NT2/D1 (cell line): ENCODE results near the gene SOCS3.
A peak's percentile ranks its signal among the peaks of the same experiment; 100 is the strongest.

Source experiments
- DNase-seq: peaks from one replicate; pipeline ENCODE4 v3.0.0-alpha.2; 2011; ENCODE audit warnings: low read depth, low spot score
- H3K27me3 ChIP-seq: 2 replicates; pipeline ENCODE4 v1.6.0; 2011; ENCODE audit warnings: mild to moderate bottlenecking; ENCODE audit not compliant: insufficient read length, insufficient read depth
- H3K36me3 ChIP-seq: 2 replicates; pipeline ENCODE4 v1.6.1; 2011; ENCODE audit warnings: mild to moderate bottlenecking, low read length, mixed read lengths; ENCODE audit not compliant: insufficient read depth, insufficient read length
- H3K4me1 ChIP-seq: 2 replicates; pipeline ENCODE4 v1.5.1; 2011; ENCODE audit not compliant: insufficient read depth, insufficient read length
- H3K4me3 ChIP-seq: 2 replicates; pipeline ENCODE4 v1.5.1; 2011; ENCODE audit warnings: low read depth; ENCODE audit not compliant: insufficient read length
- H3K9ac ChIP-seq: 2 replicates; pipeline ENCODE4 v1.6.0; 2011; ENCODE audit warnings: low read depth; ENCODE audit not compliant: insufficient read length
- H3K9me3 ChIP-seq: 2 replicates; pipeline ENCODE4 v1.5.1; 2011; ENCODE audit warnings: mild to moderate bottlenecking, low read length; ENCODE audit not compliant: insufficient read depth
- SUZ12 ChIP-seq: IDR thresholded peaks from 2 replicates; pipeline ENCODE4 v1.6.1; 2011; ENCODE audit not compliant: insufficient read length, insufficient read depth; ENCODE audit errors: extremely low read depth
- YY1 ChIP-seq: IDR thresholded peaks from 2 replicates; pipeline ENCODE4 v1.6.1; 2011; ENCODE audit not compliant: insufficient read length, insufficient read depth
- ZNF274 ChIP-seq: IDR thresholded peaks from 2 replicates; pipeline ENCODE4 v1.6.1; 2011; ENCODE audit warnings: mild to moderate bottlenecking, low read depth, low read length

Gene SOCS3

DNA sequence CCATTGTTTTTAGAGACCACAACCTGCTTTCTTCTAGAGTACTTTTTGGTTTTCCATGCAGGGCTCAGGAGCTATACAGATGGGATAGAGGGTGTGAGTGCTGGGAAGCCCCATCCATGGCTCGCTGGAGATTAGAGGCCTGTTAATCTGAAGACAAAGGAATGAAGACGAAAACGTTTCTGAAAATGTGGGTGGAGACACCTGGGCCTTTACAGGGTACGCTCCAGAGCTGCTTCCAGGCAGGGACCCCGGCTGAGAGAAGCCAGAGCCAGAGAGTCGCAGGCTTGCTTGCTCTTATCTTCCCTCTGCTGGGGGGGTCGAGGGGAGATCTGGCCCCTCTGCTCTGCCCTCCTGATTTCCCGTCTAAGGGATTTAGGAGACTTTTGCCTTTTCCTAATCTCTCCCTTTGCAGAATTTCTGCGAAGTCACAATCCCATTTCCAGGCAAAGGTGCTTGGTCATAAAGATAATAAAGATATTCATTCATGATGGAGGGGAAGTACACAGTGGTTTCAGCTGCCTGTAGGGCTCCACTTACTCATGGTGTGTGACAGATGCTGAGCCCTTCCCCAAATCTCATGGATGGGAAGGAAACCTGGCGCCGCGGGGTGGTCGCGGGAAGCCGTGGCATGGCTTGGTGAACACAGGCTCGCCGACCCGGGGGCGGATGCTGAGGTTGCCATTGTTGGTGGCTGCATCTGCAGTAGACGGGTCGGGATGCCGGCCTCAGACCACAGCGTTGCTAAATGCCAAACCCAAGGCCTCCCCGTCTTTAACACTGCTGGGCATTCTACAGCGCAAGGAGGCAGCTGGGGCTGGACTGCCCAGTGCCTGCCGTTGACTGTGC lies 4.8 kb upstream of the SOCS3 start:
- Histone ChIP-seq H3K36me3 (no peaks in the 10 kb centered on the region), H3K4me3 (no peak overlapping the region), H3K9ac (peak overlapping the region; percentile 63), H3K27me3 (peaks cover 43% of the 10 kb centered on the region), H3K4me1 (peaks cover 41% of the 10 kb centered on the region), H3K9me3 (no peaks in the 10 kb centered on the region)
- TF ChIP-seq SUZ12 (no peak), ZNF274 (no peak), YY1 (no peak)
- no peak for DNase-seq

- Histone ChIP-seq H3K4me1 (peaks cover 36% of the 10 kb centered on the region), H3K9me3 (no peaks in the 10 kb centered on the region), H3K27me3 (peaks cover 60% of the 10 kb centered on the region), H3K36me3 (peaks cover 13% of the 10 kb centered on the region), H3K4me3 (no peak overlapping the region), H3K9ac (no peak overlapping the region)
- TF ChIP-seq YY1: no peak
- no peak for DNase-seq
These were observed 2.8 kb upstream of the SOCS3 start for GRCh38 chr17:78362671-78363070.

DNA sequence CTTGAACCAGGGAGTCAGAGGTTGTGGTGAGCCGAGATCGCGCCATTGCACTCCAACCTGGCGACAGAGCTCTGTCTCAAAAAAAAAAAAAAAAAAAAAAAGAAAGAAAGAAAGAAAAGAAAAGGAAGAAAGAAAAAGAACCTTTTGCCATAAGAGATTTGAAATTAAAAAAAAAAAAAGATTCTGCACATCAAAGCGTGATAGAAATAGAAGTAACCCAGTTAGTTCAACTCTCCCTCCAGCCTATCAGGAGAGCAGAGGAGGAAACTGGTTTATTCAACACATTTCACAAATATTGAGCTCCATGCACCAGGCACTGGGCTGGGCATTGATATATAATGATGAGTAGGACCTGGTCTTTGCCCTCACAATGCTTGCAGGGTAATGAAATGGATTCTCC lies 2.4 kb upstream of the SOCS3 start:
- Histone ChIP-seq H3K9me3 (no peaks in the 10 kb centered on the region), H3K4me1 (peaks cover 37% of the 10 kb centered on the region), H3K4me3 (no peak overlapping the region), H3K9ac (no peak overlapping the region), H3K27me3 (peaks cover 64% of the 10 kb centered on the region), H3K36me3 (peaks cover 18% of the 10 kb centered on the region)
- TF ChIP-seq ZNF274: no peak
- no peak for TF ChIP-seq YY1
- no peak for DNase-seq

DNA sequence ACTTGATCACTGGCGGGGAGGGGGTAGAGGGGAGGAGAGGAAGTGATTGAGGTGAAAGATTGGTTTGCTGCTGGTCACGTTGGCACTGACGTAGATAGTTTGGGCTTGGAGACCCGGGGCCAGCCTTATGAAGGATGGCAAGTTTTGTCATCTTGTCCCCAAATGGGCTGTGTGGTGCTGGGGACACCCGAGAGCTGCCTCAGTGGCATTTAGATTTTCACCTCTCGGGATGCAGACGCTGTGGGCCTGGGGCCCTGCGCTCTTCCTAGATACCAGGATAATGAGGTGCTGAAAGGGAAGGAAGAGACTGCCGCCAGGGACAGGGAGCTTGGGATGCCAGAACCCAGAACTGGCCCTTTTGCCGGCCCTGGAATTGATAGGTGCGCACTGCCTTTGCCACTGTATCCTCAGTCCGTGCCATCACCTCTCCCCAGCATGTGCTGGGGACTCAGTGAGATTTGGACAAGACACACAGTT lies 1.4 kb upstream of the SOCS3 start:
- H3K9ac ChIP-seq: no peak overlapping the region
- peaks cover 66% of the 10 kb centered on the region for H3K27me3 ChIP-seq
- peaks cover 33% of the 10 kb centered on the region for H3K4me1 ChIP-seq
- H3K36me3 ChIP-seq: peaks cover 23% of the 10 kb centered on the region
- TF ChIP-seq SUZ12 (no peak), YY1 (no peak), ZNF274 (no peak)
- no peak for DNase-seq
- H3K9me3 ChIP-seq: no peaks in the 10 kb centered on the region
- H3K4me3 ChIP-seq: no peak overlapping the region

- peaks cover 71% of the 10 kb centered on the region for H3K27me3 ChIP-seq
- peak overlapping the region; percentile 80 for H3K4me3 ChIP-seq
- peak overlapping the region; percentile 79 for H3K9ac ChIP-seq
- peaks cover 36% of the 10 kb centered on the region for H3K4me1 ChIP-seq
- no peak for TF ChIP-seq YY1
- TF ChIP-seq SUZ12: no peak
- no peak for TF ChIP-seq ZNF274
- no peaks in the 10 kb centered on the region for H3K9me3 ChIP-seq
- peaks cover 27% of the 10 kb centered on the region for H3K36me3 ChIP-seq
- DNase-seq: peak; percentile 83
These were observed 721 bp upstream of the SOCS3 start for GRCh38 chr17:78360371-78361224.

- Histone ChIP-seq H3K4me3 (peak overlapping the region; percentile 80), H3K27me3 (peaks cover 75% of the 10 kb centered on the region), H3K4me1 (peaks cover 31% of the 10 kb centered on the region), H3K36me3 (peaks cover 30% of the 10 kb centered on the region), H3K9me3 (no peaks in the 10 kb centered on the region), H3K9ac (peak overlapping the region; percentile 81)
- TF ChIP-seq ZNF274: no peak
- no peak for TF ChIP-seq SUZ12
- TF ChIP-seq YY1: no peak
- no peak for DNase-seq
These were observed 418 bp downstream of the SOCS3 start for GRCh38 chr17:78359321-78359996.
